GM12891 (cell line): ENCODE results near the gene PSAT1. TPM values are rescaled to one million over a fixed set of nuclear protein-coding genes. Genes with fewer than 3 reads are reported as not detected.

Experiments used
- DNase-seq: peaks from one replicate; pipeline ENCODE4 v3.0.0; 2011; ENCODE audit warnings: low spot score; ENCODE audit not compliant: insufficient read length
- FAIRE-seq: peaks from 2 replicates; lab custom pipeline; 2011; peaks lifted over from hg19 to GRCh38; lab: Jason Lieb, UNC
- PAX5 ChIP-seq: IDR thresholded peaks from 2 replicates; pipeline ENCODE4 v1.6.1; 2011; ENCODE audit warnings: low read length, moderate library complexity, mild to moderate bottlenecking; ENCODE audit not compliant: insufficient read depth, severe bottlenecking
- POLR2A ChIP-seq: IDR thresholded peaks from 2 replicates; pipeline ENCODE4 v1.6.1; 2011; ENCODE audit warnings: low read depth, low read length, control low read depth
- POLR2AphosphoS5 ChIP-seq: IDR thresholded peaks from 2 replicates; pipeline ENCODE4 v1.6.1; 2011; ENCODE audit warnings: low read depth, low read length, control low read depth
- POU2F2 ChIP-seq: IDR thresholded peaks from 2 replicates; pipeline ENCODE4 v1.6.1; 2011; ENCODE audit warnings: low read depth, mild to moderate bottlenecking, control low read depth, low read length, moderate library complexity
- SPI1 ChIP-seq: IDR thresholded peaks from 2 replicates; pipeline ENCODE4 v1.6.1; 2011; ENCODE audit warnings: low read depth, low read length, control low read depth
- TAF1 ChIP-seq: IDR thresholded peaks from 2 replicates; pipeline ENCODE4 v1.6.1; 2011; ENCODE audit warnings: low read depth, low read length, control low read depth
- polyA plus RNA-seq: library from polyadenylated mRNA; unstranded; fragments of >200 nt; gene quantifications from one replicate; pipeline ENCODE4 v1.2.1, GENCODE V29; 2012; ENCODE audit warnings: low read depth, missing spikeins, inconsistent platforms; ENCODE audit not compliant: missing spikeins

PSAT1 gene
- polyA plus RNA-seq, result 11.0 TPM

DNA sequence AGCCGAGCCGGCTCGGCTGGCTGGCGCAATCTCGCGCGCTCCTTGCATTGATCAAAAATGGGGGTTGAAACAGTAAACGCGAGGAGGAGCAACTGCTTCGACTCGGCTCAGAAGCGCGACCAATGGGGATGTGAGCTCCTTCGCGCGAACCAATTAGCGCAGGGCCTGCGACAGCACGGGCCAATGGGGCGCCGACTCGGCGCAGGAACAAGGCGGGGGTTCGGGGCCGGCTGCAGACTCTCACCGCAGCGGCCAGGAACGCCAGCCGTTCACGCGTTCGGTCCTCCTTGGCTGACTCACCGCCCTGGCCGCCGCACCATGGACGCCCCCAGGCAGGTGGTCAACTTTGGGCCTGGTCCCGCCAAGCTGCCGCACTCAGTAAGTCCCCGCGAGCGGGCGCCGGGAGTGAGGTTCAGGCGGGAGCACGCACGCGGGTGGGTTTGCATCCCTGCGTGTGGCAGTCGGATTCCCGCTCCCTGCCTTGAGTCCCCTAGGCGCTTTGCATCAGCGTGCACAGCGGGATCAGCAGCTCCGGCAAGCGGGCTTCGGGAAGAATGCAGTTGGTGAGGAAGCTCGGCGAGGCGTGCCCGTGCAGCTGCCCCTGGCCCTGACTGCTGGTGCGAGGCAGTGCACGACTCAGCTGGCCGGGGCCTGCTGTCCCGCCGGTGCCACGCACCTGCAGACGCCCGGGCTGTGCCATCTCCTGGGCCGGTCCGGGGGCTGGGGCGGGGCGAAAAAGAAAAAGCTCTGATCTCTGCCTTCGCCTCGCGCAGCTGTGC is at the start of gene PSAT1:
Gene PSAT1 (plus strand): TSS at position 233 of the 779 bp plus-strand sequence. CDS start 86 bp downstream, at position 319.
- no peak for TF ChIP-seq POU2F2
- no peak for TF ChIP-seq POLR2A
- TF ChIP-seq PAX5, result no peak
- TF ChIP-seq SPI1, result no peak
- TF ChIP-seq TAF1, result no peak
- FAIRE-seq (peak; percentile 97), DNase-seq (peak; percentile 96)

DNA sequence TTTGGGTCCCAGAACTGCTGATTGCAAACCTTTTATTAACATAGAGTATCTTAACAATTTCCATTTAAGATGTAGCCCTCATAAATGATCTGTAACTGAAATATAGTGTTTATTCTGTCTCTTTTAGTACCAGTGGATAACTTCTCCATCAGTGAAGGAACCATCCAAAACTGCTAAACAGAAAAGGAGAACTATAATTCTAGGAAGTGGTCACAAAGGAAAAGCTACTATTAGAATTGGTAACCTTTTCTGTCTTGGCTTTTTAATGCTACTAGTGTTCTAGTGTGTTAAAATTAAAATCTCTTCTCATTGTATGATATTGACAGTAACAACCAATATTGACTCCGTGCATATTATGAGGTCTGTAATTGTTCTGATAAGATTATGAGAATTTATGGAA is 48.3 kb upstream of the PSAT1 start:
- TF ChIP-seq TAF1, result no peak
- TF ChIP-seq POLR2AphosphoS5, result no peak
- TF ChIP-seq SPI1, result no peak
- no peak for FAIRE-seq

DNA sequence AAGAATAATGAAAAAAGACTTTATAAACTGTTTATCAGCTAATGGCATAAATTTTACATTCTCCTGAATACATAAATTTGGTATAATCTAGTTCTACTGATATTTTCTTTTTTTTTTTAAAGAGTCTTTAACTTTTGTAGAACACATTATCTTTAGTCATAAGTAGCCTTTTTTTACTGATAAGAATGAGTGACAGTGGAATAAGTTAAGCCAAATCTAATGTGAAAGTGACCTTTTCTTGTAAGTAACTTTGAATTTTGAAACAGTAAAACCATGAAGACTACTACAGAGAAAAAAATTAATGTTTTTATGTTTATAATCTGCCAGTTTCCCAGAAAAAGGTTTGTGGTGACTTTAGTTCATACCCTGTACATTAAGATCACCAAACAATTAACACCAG is 47.4 kb upstream of the PSAT1 start:
- TF ChIP-seq POLR2AphosphoS5 (no peak), POLR2A (no peak), TAF1 (no peak), PAX5 (no peak), SPI1 (no peak), POU2F2 (no peak)
- FAIRE-seq, result no peak
- no peak for DNase-seq

More for the DNA sequence above, 48.3 kb upstream of the PSAT1 start:
- no peak for DNase-seq

DNA sequence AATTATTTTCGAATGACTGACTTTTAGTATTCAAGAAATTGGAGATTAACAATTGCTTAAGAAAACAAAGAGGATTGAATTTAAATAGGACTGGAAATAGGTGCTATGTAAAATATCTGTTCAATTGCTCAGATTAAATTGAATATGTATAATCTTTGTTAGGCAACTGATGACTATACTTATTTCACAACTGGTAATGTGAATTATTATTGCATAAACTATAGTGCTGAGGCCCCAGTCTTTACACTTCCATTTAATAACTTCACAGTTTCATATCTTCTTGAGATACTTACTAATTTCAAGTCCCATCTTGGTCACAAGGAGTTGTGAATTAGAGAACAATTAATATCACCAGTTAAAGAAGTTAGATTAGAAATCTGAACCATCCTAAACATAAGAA is 44.3 kb upstream of the PSAT1 start:
- DNase-seq, result no peak
- FAIRE-seq, result no peak
- TF ChIP-seq POU2F2 (no peak), TAF1 (no peak), POLR2AphosphoS5 (no peak), POLR2A (no peak), PAX5 (no peak), SPI1 (no peak)

DNA sequence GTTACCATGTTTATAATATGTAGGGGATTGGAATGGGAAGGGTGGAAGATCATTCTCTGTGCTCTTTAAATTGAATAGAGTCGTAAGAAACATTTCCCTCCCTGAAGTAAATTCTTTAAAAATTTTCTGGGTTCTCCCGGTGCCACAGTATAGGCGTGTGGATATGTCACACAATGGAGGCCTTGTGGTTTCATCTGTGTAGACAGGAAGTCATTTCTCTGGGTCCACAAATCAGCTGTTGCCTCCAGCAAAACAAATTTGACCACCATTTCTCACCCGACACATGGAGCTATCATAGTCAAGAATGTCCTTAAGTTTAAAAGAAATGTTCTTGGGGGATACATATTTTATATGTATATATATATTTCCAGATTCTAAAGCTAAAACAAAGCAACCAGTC is 43.6 kb upstream of the PSAT1 start:
- FAIRE-seq, result no peak
- no peak for TF ChIP-seq POLR2AphosphoS5
- no peak for TF ChIP-seq POLR2A
- TF ChIP-seq TAF1, result no peak
- TF ChIP-seq POU2F2, result no peak
- DNase-seq, result no peak

DNA sequence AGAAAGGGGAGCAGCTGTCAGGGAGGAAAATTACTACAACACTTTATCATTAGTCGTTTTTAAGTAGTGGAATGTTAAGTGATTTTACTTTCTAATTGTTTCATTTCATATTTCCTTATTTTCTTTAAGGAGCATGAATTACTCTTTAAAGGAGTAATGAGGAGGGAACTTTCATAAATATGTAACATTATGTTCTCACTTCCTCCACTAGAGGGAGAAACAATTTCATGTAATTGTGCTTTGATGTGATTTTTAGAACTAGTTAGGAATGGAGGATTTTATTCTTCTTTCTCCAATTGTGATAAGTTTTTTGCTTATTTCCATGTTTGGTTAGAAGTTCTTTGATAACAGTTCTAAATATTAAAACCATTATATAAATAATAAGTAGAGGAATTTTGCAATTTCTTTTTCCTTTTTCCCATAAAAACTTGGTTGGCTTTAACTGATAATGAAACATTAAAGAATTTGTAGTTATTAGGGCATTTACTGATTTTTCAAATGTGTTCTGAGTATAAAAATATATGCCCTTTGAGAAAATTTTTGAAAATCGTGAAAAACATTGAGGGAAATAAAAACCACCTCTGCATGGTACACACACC is 35.4 kb upstream of the PSAT1 start:
- FAIRE-seq (peak; percentile 74), DNase-seq (no peak)
- TF ChIP-seq SPI1 (no peak), POLR2A (no peak), POU2F2 (no peak), POLR2AphosphoS5 (no peak), TAF1 (no peak), PAX5 (no peak)

DNA sequence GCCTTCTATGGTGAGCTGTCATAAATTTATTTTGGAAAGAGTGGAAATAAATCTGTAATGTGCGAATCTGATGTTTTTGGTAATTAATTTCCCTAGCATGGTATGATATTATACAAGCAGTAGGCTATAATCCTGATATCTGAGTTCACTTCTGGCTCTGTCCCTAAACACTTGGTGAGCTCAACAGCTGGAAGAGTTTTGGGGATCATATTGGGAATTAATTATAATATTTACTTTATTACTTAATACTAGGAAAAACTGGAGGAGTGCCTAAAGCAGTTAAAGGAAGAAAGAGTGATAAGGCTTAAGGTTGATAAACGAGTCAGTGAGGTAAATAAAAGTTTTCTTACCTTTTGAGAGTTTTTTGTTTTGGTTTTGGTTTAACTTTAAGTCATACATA is 34.3 kb upstream of the PSAT1 start:
- FAIRE-seq (no peak), DNase-seq (no peak)
- TF ChIP-seq POU2F2 (no peak), POLR2AphosphoS5 (no peak), POLR2A (no peak), PAX5 (no peak), TAF1 (no peak), SPI1 (no peak)

DNA sequence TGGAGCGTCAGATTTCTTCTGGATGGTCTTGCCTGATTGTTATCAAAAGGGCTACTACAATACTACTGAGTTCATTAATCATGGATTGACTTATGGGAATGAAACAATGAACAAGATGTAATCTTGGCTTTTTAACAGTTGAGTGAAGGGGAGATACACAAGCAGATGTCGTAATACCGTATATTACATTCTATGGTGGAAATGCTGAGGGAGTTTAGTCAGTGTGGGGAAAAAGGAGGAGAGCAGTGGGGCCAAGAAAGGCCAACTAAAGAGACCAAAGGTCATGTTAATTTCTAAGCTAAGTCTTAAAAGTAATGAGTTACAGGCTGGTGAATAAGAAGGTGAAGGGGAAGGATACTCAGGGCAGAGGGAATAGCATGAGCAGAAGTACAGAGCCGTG is 29.0 kb upstream of the PSAT1 start:
- FAIRE-seq (no peak), DNase-seq (no peak)
- TF ChIP-seq POU2F2 (no peak), SPI1 (no peak), POLR2A (no peak), TAF1 (no peak), POLR2AphosphoS5 (no peak), PAX5 (no peak)

DNA sequence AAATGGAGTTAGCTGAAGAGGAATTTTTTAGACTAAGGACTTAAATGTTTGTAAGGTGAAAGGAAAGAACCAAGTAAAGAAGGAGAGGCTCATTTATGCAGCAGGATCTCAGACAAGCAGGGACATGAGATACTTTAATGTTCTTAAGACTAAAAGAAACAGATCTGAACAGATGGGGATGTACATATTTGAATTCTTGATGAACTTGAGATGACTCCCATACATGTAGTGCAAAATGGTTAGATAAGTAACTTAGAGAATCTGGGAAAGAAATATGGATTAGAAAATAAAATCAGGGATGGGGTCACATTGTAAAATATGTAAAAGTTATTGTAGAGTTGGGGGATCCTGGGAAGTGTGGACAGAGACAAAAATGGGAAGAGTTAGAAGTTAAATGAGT is 27.1 kb upstream of the PSAT1 start:
- DNase-seq, result no peak
- TF ChIP-seq POU2F2 (no peak), TAF1 (no peak), POLR2AphosphoS5 (no peak), SPI1 (no peak), PAX5 (no peak), POLR2A (no peak)
- no peak for FAIRE-seq

DNA sequence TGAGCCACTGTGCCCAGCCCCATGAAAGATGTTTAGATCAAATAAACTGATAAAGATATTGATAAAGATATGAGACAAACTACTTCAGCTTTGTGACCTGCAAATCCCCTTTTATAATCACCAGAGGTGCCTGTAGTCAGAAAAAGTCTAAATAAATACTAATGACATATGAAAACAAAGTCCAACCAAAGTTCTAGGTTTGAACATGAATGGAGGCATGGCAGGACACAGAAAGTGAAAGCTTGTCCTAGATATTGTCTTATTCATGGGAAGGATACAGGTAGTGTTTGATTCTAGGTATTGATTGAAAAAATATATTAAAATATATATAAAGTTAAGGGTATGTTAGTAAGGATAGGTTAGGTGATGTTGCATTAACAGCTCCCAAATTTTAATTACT is 24.6 kb upstream of the PSAT1 start:
- DNase-seq (no peak), FAIRE-seq (no peak)
- TF ChIP-seq POLR2A, result no peak
- no peak for TF ChIP-seq POLR2AphosphoS5

DNA sequence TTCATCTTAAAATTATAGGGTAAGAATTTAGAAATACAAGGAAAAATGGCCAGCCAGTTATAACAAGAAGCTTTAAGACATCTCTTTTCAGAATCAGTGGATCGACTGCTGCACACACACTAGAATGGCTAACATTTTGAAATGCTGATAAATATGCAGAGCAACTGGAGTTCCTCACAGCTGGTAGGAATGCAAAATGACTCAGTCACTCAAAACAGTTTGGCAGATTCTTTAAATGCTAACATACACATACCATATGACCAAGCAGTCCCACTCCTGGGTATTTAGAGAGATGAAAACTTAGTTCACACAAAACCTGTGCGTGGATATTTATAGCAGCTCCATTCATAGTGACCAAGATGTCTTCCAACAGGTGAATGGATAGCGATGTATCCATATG is 23.2 kb upstream of the PSAT1 start:
- TF ChIP-seq PAX5, result no peak
- TF ChIP-seq POU2F2, result no peak
- no peak for TF ChIP-seq POLR2AphosphoS5
- no peak for TF ChIP-seq TAF1
- TF ChIP-seq SPI1, result no peak
- no peak for TF ChIP-seq POLR2A
- no peak for DNase-seq
- no peak for FAIRE-seq
